Measurements from ENCODE around the gene CAVIN2.

- TF ChIP-seq CTCF (IDR thresholded peaks at IDR 0.05; ENCODE audit: poor library complexity, severe bottlenecking) = no peak
- TF ChIP-seq EZH2 (IDR thresholded peaks at IDR 0.05; ENCODE audit: borderline replicate concordance, insufficient read depth, low read length, poor library complexity, severe bottlenecking) = no peak
- no peak for TF ChIP-seq EP300 (conservative IDR thresholded peaks at IDR 0.05; ENCODE audit: poor library complexity, severe bottlenecking)
- no peak for TF ChIP-seq POLR2AphosphoS5 (IDR thresholded peaks at IDR 0.05)
- TF ChIP-seq RAD21 (conservative IDR thresholded peaks at IDR 0.05) = no peak
- TF ChIP-seq, protein P1, sequence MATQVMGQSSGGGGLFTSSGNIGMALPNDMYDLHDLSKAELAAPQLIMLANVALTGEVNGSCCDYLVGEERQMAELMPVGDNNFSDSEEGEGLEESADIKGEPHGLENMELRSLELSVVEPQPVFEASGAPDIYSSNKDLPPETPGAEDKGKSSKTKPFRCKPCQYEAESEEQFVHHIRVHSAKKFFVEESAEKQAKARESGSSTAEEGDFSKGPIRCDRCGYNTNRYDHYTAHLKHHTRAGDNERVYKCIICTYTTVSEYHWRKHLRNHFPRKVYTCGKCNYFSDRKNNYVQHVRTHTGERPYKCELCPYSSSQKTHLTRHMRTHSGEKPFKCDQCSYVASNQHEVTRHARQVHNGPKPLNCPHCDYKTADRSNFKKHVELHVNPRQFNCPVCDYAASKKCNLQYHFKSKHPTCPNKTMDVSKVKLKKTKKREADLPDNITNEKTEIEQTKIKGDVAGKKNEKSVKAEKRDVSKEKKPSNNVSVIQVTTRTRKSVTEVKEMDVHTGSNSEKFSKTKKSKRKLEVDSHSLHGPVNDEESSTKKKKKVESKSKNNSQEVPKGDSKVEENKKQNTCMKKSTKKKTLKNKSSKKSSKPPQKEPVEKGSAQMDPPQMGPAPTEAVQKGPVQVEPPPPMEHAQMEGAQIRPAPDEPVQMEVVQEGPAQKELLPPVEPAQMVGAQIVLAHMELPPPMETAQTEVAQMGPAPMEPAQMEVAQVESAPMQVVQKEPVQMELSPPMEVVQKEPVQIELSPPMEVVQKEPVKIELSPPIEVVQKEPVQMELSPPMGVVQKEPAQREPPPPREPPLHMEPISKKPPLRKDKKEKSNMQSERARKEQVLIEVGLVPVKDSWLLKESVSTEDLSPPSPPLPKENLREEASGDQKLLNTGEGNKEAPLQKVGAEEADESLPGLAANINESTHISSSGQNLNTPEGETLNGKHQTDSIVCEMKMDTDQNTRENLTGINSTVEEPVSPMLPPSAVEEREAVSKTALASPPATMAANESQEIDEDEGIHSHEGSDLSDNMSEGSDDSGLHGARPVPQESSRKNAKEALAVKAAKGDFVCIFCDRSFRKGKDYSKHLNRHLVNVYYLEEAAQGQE (IDR thresholded peaks at IDR 0.05; ENCODE audit: borderline replicate concordance) = no peak
- no peak for TF ChIP-seq MXI1 (conservative IDR thresholded peaks at IDR 0.05; ENCODE audit: poor library complexity, severe bottlenecking)
- no peak for TF ChIP-seq SMC3 (conservative IDR thresholded peaks at IDR 0.05; ENCODE audit: poor library complexity)
- no peak for TF ChIP-seq TAF1 (IDR thresholded peaks at IDR 0.05; ENCODE audit: low read depth)
These were observed 57.1 kb downstream of the CAVIN2 start for GRCh38 chr2:191789796-191790195.
